Measurements from ENCODE around the gene SCTR. TPM values are rescaled to one million over a fixed set of nuclear protein-coding genes. Genes with fewer than 3 reads are reported as not detected.

SCTR gene
- total RNA-seq, 1 donor from 2014 or later, result not detected

DNA sequence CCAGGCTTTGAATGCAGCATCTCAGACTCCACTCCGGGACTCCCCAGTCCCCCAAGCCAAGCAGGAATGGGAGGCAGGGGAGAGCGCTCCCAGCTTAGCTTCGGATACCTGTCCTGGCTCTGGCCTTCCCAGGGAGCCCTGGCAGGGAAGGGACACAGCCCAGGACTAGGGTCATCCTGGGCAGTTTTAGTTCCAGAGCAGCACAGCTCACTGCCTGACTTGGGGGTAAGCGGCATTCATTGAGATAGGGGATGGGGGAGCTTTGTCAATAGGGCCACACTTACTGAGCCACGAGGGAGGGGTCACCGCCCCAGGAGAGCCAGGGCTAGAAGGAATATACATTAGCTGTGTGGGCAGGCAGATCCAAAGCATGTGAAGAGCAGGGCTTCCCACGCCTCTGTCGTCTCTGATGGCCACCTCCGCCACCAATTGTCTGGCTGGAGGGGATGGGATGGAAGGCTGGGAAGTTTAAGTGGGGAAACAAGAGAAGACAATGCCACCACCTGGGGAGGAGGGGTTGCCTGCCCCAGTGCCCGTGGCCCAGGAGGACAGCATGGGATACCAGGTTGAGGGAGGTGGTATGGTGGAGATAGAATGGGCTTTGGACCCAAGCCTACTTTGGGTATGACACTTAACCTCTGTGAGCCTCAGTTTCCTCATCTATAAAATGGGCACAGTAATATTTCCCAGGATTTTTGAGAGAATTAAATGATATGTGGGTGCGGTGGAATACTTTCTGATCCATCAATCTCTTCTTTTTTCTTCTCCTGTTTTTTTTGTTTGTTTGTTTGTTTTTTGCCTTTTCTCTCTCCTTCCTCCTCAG is 40.2 kb downstream of the SCTR start:
- no peaks in the 10 kb centered on the region for H4K20me1 ChIP-seq (ENCODE audit: low read depth)

DNA sequence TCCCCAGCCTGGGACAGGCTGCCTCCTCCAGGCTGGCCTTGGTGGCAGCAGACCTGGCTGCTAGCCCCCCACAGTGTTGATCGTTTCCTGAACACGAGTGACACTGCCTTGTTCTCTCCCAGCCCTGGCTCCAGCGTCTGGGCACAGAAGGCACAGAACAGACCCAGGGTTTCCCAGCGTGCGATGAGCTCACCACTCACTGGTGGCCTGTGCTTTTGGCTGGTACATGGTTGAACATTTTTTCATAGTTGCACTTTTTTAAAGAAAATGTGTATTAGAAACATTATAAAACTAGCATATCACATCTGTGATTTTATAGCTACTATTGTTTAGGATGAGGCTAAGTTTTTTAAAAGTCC is 40.9 kb downstream of the SCTR start:
- peaks cover 2% of the 10 kb centered on the region for H3K4me1 ChIP-seq
- H3K36me3 Mint-ChIP-seq, result no peaks in the 10 kb centered on the region
- peaks cover 10% of the 10 kb centered on the region for H3K27me3 Mint-ChIP-seq (ENCODE audit: insufficient read depth, low read depth)
- no peaks in the 10 kb centered on the region for H3K79me2 ChIP-seq (ENCODE audit: low read depth)
- peak overlapping the region; percentile 50 for H3K4me3 Mint-ChIP-seq
- DNase-seq (ENCODE audit: low spot score), result no peak
- H4K20me1 ChIP-seq (ENCODE audit: low read depth), result no peaks in the 10 kb centered on the region
- H3K27ac Mint-ChIP-seq, result peak overlapping the region; percentile 53
- H3K4me3 ChIP-seq, result no peak overlapping the region
- peaks cover 19% of the 10 kb centered on the region for H3K4me1 Mint-ChIP-seq
- no peaks in the 10 kb centered on the region for H3K9me3 Mint-ChIP-seq
- no peak overlapping the region for H3K4me2 ChIP-seq
- no peak overlapping the region for H3K9ac ChIP-seq
- no peaks in the 10 kb centered on the region for H3K9me3 ChIP-seq (ENCODE audit: low read depth)
- H3K27me3 ChIP-seq, result no peaks in the 10 kb centered on the region
- H3K36me3 ChIP-seq, result no peaks in the 10 kb centered on the region
- no peak overlapping the region for H3K27ac ChIP-seq
- H2AFZ ChIP-seq (replicated peaks), result no peak overlapping the region
- no peaks in the 10 kb centered on the region for H3F3A ChIP-seq (ENCODE audit: low read depth)
- TF ChIP-seq EZH2 (IDR thresholded peaks at IDR 0.05) (no peak), EZH2phosphoT487 (IDR thresholded peaks at IDR 0.05) (no peak)
- TF ChIP-seq, protein P1, sequence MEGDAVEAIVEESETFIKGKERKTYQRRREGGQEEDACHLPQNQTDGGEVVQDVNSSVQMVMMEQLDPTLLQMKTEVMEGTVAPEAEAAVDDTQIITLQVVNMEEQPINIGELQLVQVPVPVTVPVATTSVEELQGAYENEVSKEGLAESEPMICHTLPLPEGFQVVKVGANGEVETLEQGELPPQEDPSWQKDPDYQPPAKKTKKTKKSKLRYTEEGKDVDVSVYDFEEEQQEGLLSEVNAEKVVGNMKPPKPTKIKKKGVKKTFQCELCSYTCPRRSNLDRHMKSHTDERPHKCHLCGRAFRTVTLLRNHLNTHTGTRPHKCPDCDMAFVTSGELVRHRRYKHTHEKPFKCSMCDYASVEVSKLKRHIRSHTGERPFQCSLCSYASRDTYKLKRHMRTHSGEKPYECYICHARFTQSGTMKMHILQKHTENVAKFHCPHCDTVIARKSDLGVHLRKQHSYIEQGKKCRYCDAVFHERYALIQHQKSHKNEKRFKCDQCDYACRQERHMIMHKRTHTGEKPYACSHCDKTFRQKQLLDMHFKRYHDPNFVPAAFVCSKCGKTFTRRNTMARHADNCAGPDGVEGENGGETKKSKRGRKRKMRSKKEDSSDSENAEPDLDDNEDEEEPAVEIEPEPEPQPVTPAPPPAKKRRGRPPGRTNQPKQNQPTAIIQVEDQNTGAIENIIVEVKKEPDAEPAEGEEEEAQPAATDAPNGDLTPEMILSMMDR (IDR thresholded peaks at IDR 0.05), result no peak

More for the DNA sequence above, 40.2 kb downstream of the SCTR start:
- H2AFZ ChIP-seq (replicated peaks), result no peak overlapping the region
- Mint-ChIP-seq H3K27ac (peak overlapping the region; percentile 59), H3K36me3 (no peaks in the 10 kb centered on the region), H3K27me3 (ENCODE audit: insufficient read depth, low read depth) (peaks cover 10% of the 10 kb centered on the region), H3K4me1 (peaks cover 19% of the 10 kb centered on the region), H3K4me3 (peak overlapping the region; percentile 16), H3K9me3 (no peaks in the 10 kb centered on the region)
- no peak overlapping the region for H3K4me3 ChIP-seq
- H3K9me3 ChIP-seq (ENCODE audit: low read depth), result no peaks in the 10 kb centered on the region
- DNase-seq (ENCODE audit: low spot score), result no peak
- H3K4me2 ChIP-seq, result no peak overlapping the region
- H3K36me3 ChIP-seq, result no peaks in the 10 kb centered on the region
- H3K27ac ChIP-seq, result no peak overlapping the region
- no peaks in the 10 kb centered on the region for H3K79me2 ChIP-seq (ENCODE audit: low read depth)
- TF ChIP-seq EZH2phosphoT487 (IDR thresholded peaks at IDR 0.05) (no peak), EZH2 (IDR thresholded peaks at IDR 0.05) (no peak)
- TF ChIP-seq, protein P1 (IDR thresholded peaks at IDR 0.05), result no peak
- no peak overlapping the region for H3K9ac ChIP-seq
- H3K27me3 ChIP-seq, result no peaks in the 10 kb centered on the region
- peaks cover 2% of the 10 kb centered on the region for H3K4me1 ChIP-seq
- no peaks in the 10 kb centered on the region for H3F3A ChIP-seq (ENCODE audit: low read depth)

DNA sequence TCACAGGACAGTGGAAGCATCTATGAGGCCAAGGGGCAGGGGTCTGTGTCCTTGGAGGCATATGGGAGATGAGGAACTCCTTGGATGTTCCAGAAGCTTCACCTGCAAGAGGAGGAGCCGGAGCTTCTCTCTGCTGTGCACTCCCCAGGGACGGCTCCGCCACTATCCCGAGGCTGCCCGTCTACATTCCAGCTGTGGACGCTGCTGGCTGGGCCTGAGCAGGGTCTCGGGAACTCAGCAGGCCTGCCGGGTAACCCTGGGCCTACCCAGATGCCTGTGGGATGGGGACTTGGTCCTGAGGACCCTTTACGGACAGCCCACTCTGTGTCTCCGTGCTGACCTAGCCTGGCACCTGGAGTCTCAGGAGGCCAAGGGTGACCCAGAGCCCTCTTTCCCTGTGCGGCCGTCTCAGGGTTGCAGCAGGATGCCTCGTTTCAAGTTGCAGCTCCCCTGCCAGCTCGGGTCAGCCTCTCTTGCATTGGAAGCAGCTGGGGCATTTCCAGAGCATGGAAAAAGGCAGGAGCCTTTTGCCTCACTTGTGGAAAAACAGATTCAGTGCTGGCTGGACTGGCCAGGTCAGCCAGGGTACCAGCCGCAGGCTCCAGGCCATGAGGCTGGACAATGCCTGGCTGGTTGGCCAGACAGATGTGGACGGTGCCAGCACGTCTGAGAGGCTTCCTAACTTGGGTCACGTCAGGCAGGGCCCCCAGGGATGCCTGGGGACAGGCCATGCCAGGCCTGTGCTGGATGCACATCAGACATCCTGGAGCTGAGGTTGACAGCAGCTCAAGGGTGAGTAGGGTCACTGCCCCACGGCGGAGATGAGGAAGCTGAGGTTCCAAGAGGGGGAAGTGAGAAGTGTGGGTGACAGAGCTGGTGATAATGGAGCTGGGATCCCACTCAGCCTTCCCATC is 41.5 kb downstream of the SCTR start:
- Mint-ChIP-seq H3K9me3 (no peaks in the 10 kb centered on the region), H3K4me3 (no peak overlapping the region), H3K27me3 (ENCODE audit: insufficient read depth, low read depth) (peaks cover 12% of the 10 kb centered on the region), H3K4me1 (peaks cover 19% of the 10 kb centered on the region), H3K27ac (peak overlapping the region; percentile 81), H3K36me3 (no peaks in the 10 kb centered on the region)
- Histone ChIP-seq H3K4me2 (no peak overlapping the region), H3K36me3 (no peaks in the 10 kb centered on the region), H3K79me2 (ENCODE audit: low read depth) (no peaks in the 10 kb centered on the region), H2AFZ (replicated peaks) (peak overlapping the region; percentile 26), H3K27me3 (no peaks in the 10 kb centered on the region), H4K20me1 (ENCODE audit: low read depth) (no peaks in the 10 kb centered on the region), H3K9ac (no peak overlapping the region), H3F3A (ENCODE audit: low read depth) (no peaks in the 10 kb centered on the region), H3K27ac (no peak overlapping the region), H3K9me3 (ENCODE audit: low read depth) (no peaks in the 10 kb centered on the region), H3K4me1 (peaks cover 2% of the 10 kb centered on the region), H3K4me3 (no peak overlapping the region)
- no peak for TF ChIP-seq EZH2 (IDR thresholded peaks at IDR 0.05)
- TF ChIP-seq, protein P1 (IDR thresholded peaks at IDR 0.05), result no peak
- TF ChIP-seq EZH2phosphoT487 (IDR thresholded peaks at IDR 0.05), result no peak
- no peak for DNase-seq (ENCODE audit: low spot score)
